A673 (cell line): ENCODE data around the gene PAK1IP1.

Source experiments
- CTCF ChIP-seq: fragments of 300-800, 200-600 bp; sonication (generic); conservative IDR thresholded peaks from 2 replicates; pipeline ENCODE4 v1.5.1; 2017; ENCODE audit warnings: low read depth, mild to moderate bottlenecking, antibody characterized with exemption, low read length, moderate library complexity, mixed read lengths
- EZH2 ChIP-seq: fragments of 200-600 bp; sonication (generic); IDR thresholded peaks from 2 replicates; pipeline ENCODE4 v1.6.1; 2017; ENCODE audit warnings: borderline replicate concordance, low read depth, mild to moderate bottlenecking, mixed read lengths, antibody characterized with exemption, low read length; ENCODE audit not compliant: poor library complexity, severe bottlenecking

GRCh38 chr6:10694302-10695085 lies at the start of gene PAK1IP1, which contains the start of gene C6orf52:
- TF ChIP-seq CTCF (no peak), EZH2 (no peak)
